WTC11 (cell line): ENCODE measurements around the gene UTP11.

Source experiments
- CTCF ChIP-seq: fragments of 200-600 bp; IDR thresholded peaks from 2 replicates; pipeline ENCODE4 v1.8.0; 2022; ENCODE audit warnings: antibody characterized with exemption
- GTF2I ChIP-seq: fragments of 250-450 bp; sonication (Bioruptor Pico); conservative IDR thresholded peaks from 2 replicates; pipeline ENCODE4 v1.4.0; 2021; ENCODE audit warnings: mild to moderate bottlenecking
- IRF1 ChIP-seq: sonication (generic); formaldehyde crosslinking; IDR thresholded peaks from 2 replicates; pipeline ENCODE4 v1.8.0; 2023; ENCODE audit warnings: missing genetic modification reagents
- MXD4 ChIP-seq: fragments of 250-450 bp; sonication (Bioruptor Pico); IDR thresholded peaks from 2 replicates; pipeline ENCODE4 v1.8.0; 2021; ENCODE audit warnings: mild to moderate bottlenecking, moderate library complexity, borderline replicate concordance
- NR3C1 ChIP-seq: sonication (generic); formaldehyde crosslinking; conservative IDR thresholded peaks from 2 replicates; pipeline ENCODE4 v1.8.1; 2023; ENCODE audit warnings: low read depth, mild to moderate bottlenecking, missing genetic modification reagents
- TP53 ChIP-seq: sonication (generic); formaldehyde crosslinking; IDR thresholded peaks from 2 replicates; pipeline ENCODE4 v1.8.1; 2023; ENCODE audit warnings: mild to moderate bottlenecking, missing genetic modification reagents
- ZNF121 ChIP-seq: sonication (generic); formaldehyde crosslinking; IDR thresholded peaks from 2 replicates; pipeline ENCODE4 v1.8.0; 2023; ENCODE audit warnings: missing genetic modification reagents
- ZNF416 ChIP-seq: fragments of 250-450 bp; sonication (Bioruptor Pico); IDR thresholded peaks from 2 replicates; pipeline ENCODE4 v1.9.0; 2021; ENCODE audit warnings: mild to moderate bottlenecking, inconsistent platforms
- ZNF423 ChIP-seq: fragments of 250-450 bp; sonication (Bioruptor Pico); IDR thresholded peaks from 2 replicates; pipeline ENCODE4 v2.1.2; 2022; ENCODE audit warnings: mild to moderate bottlenecking, moderate library complexity

DNA sequence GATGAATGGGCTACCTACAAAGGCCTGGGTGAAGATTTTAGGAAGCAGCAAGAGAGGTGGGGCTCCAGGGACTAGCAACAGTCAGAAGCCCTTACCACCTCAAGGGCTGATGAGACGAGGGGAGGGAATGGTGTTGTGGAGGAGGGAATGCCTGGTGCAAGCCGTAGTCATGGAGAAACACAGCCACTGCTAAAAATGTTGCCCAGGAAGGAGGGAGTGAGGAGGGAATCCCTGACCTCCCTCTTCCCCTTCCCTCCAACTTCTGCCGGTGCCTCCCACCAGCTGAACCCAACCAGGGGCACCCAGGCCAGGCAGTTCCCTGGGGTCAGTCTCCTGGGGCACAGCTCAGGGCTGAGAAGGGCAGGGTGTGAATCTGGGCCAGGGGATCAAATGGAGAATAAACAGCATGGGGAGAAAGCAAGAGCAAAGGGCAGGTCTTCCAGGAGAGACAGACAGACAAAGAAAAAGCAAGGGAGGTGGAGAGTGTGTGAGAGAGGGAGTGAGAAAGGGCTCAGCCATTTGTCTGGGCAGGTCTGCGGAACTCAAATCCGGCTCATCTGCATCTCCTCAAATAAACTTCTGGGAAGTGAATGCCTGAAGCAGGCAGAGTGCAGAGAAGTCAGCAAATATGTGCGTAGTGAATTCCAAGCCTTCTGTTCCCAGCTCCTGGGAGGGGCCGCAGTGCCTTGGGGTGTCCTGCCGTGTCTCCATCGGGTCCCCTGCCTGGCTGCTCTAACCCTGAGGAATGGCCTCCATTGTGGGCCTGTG, 61.2 kb downstream of the UTP11 start:
- TF ChIP-seq IRF1 (CRISPR knock-in tag) = no peak
- no peak for TF ChIP-seq CTCF
- no peak for TF ChIP-seq MXD4 (CRISPR knock-in tag)
- TF ChIP-seq GTF2I = no peak
- TF ChIP-seq TP53 (CRISPR knock-in tag) = no peak
- no peak for TF ChIP-seq ZNF416 (CRISPR knock-in tag)
- no peak for TF ChIP-seq ZNF121 (CRISPR knock-in tag)
- no peak for TF ChIP-seq ZNF423
- no peak for TF ChIP-seq NR3C1 (CRISPR knock-in tag)
